Smooth muscle cell (in vitro differentiated cells): Measurements from ENCODE around the gene SPPL2A. TPM values are rescaled to one million over a fixed set of nuclear protein-coding genes. Genes with fewer than 3 reads are reported as not detected.

ENCODE experiments used
- DNase-seq: peaks from one replicate; lab custom pipeline; 2025; ENCODE audit not compliant: unreplicated experiment; lab: John Stamatoyannopoulos, UW
- H2AFZ ChIP-seq: fragments of 200-600 bp; sonication (generic); 2 replicates; pipeline ENCODE4 v1.6.0; 2016; ENCODE audit warnings: antibody characterized with exemption, low read depth, mild to moderate bottlenecking
- H3F3A ChIP-seq: fragments of 200-600 bp; sonication (generic); 2 replicates; pipeline ENCODE4 v1.6.0; 2017; ENCODE audit warnings: antibody characterized with exemption, low read depth
- H3K27ac ChIP-seq: fragments of 200-600 bp; sonication (generic); 2 replicates; pipeline ENCODE4 v1.5.1; 2016; ENCODE audit warnings: low read depth, mild to moderate bottlenecking
- H3K27me3 ChIP-seq: fragments of 200-600 bp; sonication (generic); 2 replicates; pipeline ENCODE4 v1.6.1; 2016; ENCODE audit warnings: low read depth, mild to moderate bottlenecking
- H3K36me3 ChIP-seq: fragments of 200-600 bp; sonication (generic); 2 replicates; pipeline ENCODE4 v1.5.1; 2016; ENCODE audit warnings: low read depth
- H3K4me1 ChIP-seq: fragments of 200-600 bp; sonication (generic); 2 replicates; pipeline ENCODE4 v1.5.1; 2016; ENCODE audit warnings: low read depth
- H3K4me2 ChIP-seq: fragments of 200-600 bp; sonication (generic); 2 replicates; pipeline ENCODE4 v1.6.0; 2016; ENCODE audit warnings: mild to moderate bottlenecking
- H3K4me3 ChIP-seq: fragments of 200-600 bp; sonication (generic); 2 replicates; pipeline ENCODE4 v1.5.1; 2016; ENCODE audit warnings: mild to moderate bottlenecking
- H3K79me2 ChIP-seq: fragments of 200-600 bp; sonication (generic); 2 replicates; pipeline ENCODE4 v1.6.0; 2016; ENCODE audit warnings: low read depth, mild to moderate bottlenecking
- H3K9ac ChIP-seq: fragments of 200-600 bp; sonication (generic); 2 replicates; pipeline ENCODE4 v1.6.0; 2016; ENCODE audit warnings: low read depth
- H3K9me3 ChIP-seq: fragments of 200-600 bp; sonication (generic); replicated peaks from 2 replicates; pipeline ENCODE4 v1.5.1; 2016; ENCODE audit warnings: low read depth
- H4K20me1 ChIP-seq: fragments of 200-600 bp; sonication (generic); 2 replicates; pipeline ENCODE4 v1.6.0; 2016; ENCODE audit warnings: low read depth
- WGBS: methylation state at CpG from one replicate; pipeline ENCODE4 v1.1.7; 2016; ENCODE audit warnings: low lambda C conversion rate; 5-methylcytosine and 5-hydroxymethylcytosine counted together
- polyA plus RNA-seq: library from polyadenylated mRNA; unstranded; fragments of >200 nt; fragmentation: Nextera tagmentation; extraction: Ambion mirVana; gene quantifications from 2 replicates; pipeline ENCODE4 v1.2.1, GENCODE V29; 2016
- total RNA-seq: library from RNA; depleted of rRNA; stranded (reverse); fragments of >200 nt; gene quantifications from 2 replicates; pipeline ENCODE4 v1.2.3, GENCODE V29; 2014
- TF ChIP-seq, protein P1 (sequence below): fragments of 200-600 bp; sonication (generic); IDR thresholded peaks from 2 replicates; pipeline ENCODE4 v1.5.1; 2017; ENCODE audit warnings: borderline replicate concordance, mild to moderate bottlenecking, antibody characterized with exemption; ENCODE audit not compliant: insufficient read depth, poor library complexity, severe bottlenecking

Gene SPPL2A
- total and polyA plus RNA-seq, 2 experiments from 2014 or later: 62.2 to 265 TPM

DNA sequence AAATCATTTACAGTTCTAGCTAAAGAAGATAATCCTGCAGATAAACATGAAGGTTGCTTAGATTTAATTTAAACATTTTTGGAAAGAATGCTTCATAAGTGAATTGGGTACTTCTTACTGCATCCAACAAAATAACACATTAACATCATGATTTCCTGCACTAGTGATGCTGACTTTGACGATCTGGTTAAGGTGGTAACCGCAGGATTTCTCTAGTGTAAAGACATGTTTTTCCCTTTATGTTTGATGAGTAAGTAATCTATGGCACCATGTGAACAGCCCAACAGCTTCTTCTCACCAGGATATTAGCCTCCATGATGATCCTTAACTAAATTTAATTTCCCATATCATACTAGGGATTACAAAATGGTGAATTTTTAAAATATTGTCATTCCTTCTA, 14.1 kb downstream of the SPPL2A start:
- TF ChIP-seq, protein P1, sequence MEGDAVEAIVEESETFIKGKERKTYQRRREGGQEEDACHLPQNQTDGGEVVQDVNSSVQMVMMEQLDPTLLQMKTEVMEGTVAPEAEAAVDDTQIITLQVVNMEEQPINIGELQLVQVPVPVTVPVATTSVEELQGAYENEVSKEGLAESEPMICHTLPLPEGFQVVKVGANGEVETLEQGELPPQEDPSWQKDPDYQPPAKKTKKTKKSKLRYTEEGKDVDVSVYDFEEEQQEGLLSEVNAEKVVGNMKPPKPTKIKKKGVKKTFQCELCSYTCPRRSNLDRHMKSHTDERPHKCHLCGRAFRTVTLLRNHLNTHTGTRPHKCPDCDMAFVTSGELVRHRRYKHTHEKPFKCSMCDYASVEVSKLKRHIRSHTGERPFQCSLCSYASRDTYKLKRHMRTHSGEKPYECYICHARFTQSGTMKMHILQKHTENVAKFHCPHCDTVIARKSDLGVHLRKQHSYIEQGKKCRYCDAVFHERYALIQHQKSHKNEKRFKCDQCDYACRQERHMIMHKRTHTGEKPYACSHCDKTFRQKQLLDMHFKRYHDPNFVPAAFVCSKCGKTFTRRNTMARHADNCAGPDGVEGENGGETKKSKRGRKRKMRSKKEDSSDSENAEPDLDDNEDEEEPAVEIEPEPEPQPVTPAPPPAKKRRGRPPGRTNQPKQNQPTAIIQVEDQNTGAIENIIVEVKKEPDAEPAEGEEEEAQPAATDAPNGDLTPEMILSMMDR: no peak
- Histone ChIP-seq H3F3A (peaks cover 12% of the 10 kb centered on the region), H3K4me3 (no peak overlapping the region), H3K4me2 (no peak overlapping the region), H3K9me3 (no peaks in the 10 kb centered on the region), H2AFZ (no peak overlapping the region), H3K4me1 (peaks cover 4% of the 10 kb centered on the region), H3K79me2 (peaks cover 37% of the 10 kb centered on the region), H3K36me3 (no peaks in the 10 kb centered on the region), H3K27ac (no peak overlapping the region), H3K27me3 (no peaks in the 10 kb centered on the region), H3K9ac (no peak overlapping the region), H4K20me1 (peaks cover 72% of the 10 kb centered on the region)
- 92% methylated on average over 2 of the region's 2 CpGs for WGBS
- no peak for DNase-seq

DNA sequence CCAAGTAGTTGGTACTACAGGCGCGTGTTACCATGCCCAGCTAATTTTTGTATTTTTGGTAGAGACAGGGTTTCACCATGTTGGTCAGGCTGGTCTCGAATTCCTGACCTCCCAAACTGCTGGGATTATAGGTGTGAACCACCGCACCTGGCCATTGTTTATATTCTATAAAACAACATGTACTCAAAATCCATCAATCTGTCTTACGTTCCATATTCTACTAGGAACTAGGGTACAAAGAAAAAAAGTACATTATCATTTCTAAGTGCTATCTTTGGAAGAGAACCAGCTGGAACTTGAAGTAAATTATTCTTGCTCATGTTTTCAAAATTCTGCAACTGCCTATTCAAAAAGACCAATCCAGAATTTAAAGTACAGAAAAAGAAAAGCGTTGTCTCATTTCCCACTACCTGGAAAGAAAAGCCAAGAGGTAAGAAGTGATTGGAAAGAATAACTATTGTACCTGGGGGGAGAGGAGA, 15.2 kb downstream of the SPPL2A start:
- Histone ChIP-seq H2AFZ (no peak overlapping the region), H3K9ac (no peak overlapping the region), H3K27me3 (no peaks in the 10 kb centered on the region), H3K4me1 (peaks cover 4% of the 10 kb centered on the region), H3K27ac (no peak overlapping the region), H3K9me3 (no peaks in the 10 kb centered on the region), H3F3A (peaks cover 12% of the 10 kb centered on the region), H4K20me1 (peaks cover 63% of the 10 kb centered on the region), H3K4me2 (no peak overlapping the region), H3K79me2 (peaks cover 29% of the 10 kb centered on the region), H3K4me3 (no peak overlapping the region), H3K36me3 (peaks cover 3% of the 10 kb centered on the region)
- TF ChIP-seq, protein P1: no peak
- whole genome bisulfite sequencing: 92% methylated on average over 6 of the region's 6 CpGs
- DNase-seq: no peak

DNA sequence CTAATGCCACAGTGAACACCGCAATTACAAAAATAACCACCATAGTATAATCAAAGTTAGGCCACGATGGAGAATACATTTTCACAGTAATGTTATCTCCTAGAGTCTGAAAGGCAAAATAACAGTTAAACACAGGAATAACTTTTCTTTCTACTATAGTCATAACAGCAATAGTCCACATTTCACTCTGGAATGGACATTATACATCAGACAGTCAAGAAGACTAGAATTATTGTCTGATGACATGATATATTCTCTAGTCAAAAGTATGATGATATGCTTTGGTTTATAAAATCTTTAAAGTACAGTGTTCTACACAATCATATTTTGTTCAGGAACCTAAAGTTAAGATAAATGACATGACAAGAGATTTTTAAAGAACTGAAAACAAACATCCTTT, 18.0 kb downstream of the SPPL2A start:
- H3K4me3 ChIP-seq: no peak overlapping the region
- no peaks in the 10 kb centered on the region for H3K4me1 ChIP-seq
- 95% methylated on average over 2 of the region's 2 CpGs for WGBS
- H3K79me2 ChIP-seq: peaks cover 18% of the 10 kb centered on the region
- H2AFZ ChIP-seq: no peak overlapping the region
- TF ChIP-seq, protein P1: no peak
- H3K27me3 ChIP-seq: no peaks in the 10 kb centered on the region
- H3K36me3 ChIP-seq: peaks cover 3% of the 10 kb centered on the region
- no peak overlapping the region for H3K4me2 ChIP-seq
- DNase-seq: no peak
- peaks cover 4% of the 10 kb centered on the region for H3F3A ChIP-seq
- H3K27ac ChIP-seq: peak overlapping the region; percentile 24
- H3K9ac ChIP-seq: no peak overlapping the region
- H4K20me1 ChIP-seq: peaks cover 36% of the 10 kb centered on the region
- no peaks in the 10 kb centered on the region for H3K9me3 ChIP-seq

DNA sequence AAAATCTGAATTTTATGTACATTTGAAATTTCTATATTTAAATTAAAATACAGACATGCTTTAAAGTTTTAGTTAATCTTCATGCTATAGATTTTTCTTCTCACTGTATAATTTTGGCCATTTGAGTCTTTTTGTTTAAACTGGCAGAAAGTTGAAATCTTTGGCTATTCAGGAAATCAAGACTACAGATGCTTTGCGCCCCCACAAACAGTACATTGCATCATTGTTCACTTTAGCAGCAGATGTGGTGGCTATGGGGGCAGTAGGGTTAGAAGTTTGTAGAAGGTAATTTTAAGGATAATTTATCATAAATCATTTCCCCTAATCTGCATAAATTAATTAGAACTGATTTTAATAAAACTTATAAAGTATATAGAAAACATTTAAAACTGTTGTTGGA, 20.9 kb downstream of the SPPL2A start:
- Histone ChIP-seq H3K4me1 (no peaks in the 10 kb centered on the region), H3K9me3 (no peaks in the 10 kb centered on the region), H3K9ac (no peak overlapping the region), H4K20me1 (peaks cover 6% of the 10 kb centered on the region), H3K4me2 (no peak overlapping the region), H3K27me3 (no peaks in the 10 kb centered on the region), H3K79me2 (no peaks in the 10 kb centered on the region), H2AFZ (no peak overlapping the region), H3F3A (no peaks in the 10 kb centered on the region), H3K36me3 (peaks cover 3% of the 10 kb centered on the region), H3K27ac (no peak overlapping the region), H3K4me3 (no peak overlapping the region)
- TF ChIP-seq, protein P1: no peak
- DNase-seq: no peak
- 91% methylated on average over 1 of the region's 1 CpG for WGBS
